OCI-LY7 (cell line): ENCODE measurements around the gene CRABP2. TPM values are rescaled to one million over a fixed set of nuclear protein-coding genes. Genes with fewer than 3 reads are reported as not detected.

Experiments
- BruUV-seq: library from RNA; stranded (reverse); fragments of 400-500 nt; replicated peaks from 2 replicates; lab custom pipeline; 2021; lab: Mats Ljungman, UMichigan
- CTCF ChIA-PET: fragments of 300-600 bp; sonication (Branson Sonifier 250); formaldehyde crosslinking; loops from one replicate; lab custom pipeline; 2022; ENCODE audit warnings: antibody characterized with exemption; ENCODE audit not compliant: unreplicated experiment; lab: Charles Lee
- POLR2A ChIA-PET: fragments of 300-600 bp; sonication (Branson Sonifier 250); formaldehyde crosslinking; loops from one replicate; lab custom pipeline; 2022; ENCODE audit warnings: antibody characterized with exemption; lab: Charles Lee
- DNase-seq: peaks from one replicate; pipeline ENCODE4 v3.0.0-alpha.2; 2015; ENCODE audit warnings: low spot score
- H2AFZ ChIP-seq: fragments of 200-600 bp; sonication (generic), shearing (Covaris generic); 2 replicates; pipeline ENCODE4 v1.6.1; 2014; ENCODE audit warnings: mild to moderate bottlenecking, antibody characterized with exemption, low read length, moderate library complexity
- H3K27ac ChIP-seq: fragments of 200-600 bp; sonication (generic); 2 replicates; pipeline ENCODE4 v1.5.1; 2014; ENCODE audit warnings: mixed run types, low read depth, mild to moderate bottlenecking, moderate library complexity, low read length, inconsistent platforms; ENCODE audit not compliant: poor library complexity, severe bottlenecking
- H3K36me3 ChIP-seq: fragments of 200-600 bp; sonication (generic); 2 replicates; pipeline ENCODE4 v1.6.1; 2014; ENCODE audit warnings: mild to moderate bottlenecking, antibody characterized with exemption, low read length, moderate library complexity, mixed read lengths; ENCODE audit not compliant: insufficient read depth
- H3K4me1 ChIP-seq: fragments of 200-600 bp; sonication (generic); 2 replicates; pipeline ENCODE4 v1.5.1; 2014; ENCODE audit warnings: mild to moderate bottlenecking, low read length; ENCODE audit not compliant: insufficient read depth, poor library complexity, severe bottlenecking
- H3K4me2 ChIP-seq: fragments of 200-600 bp; sonication (generic); 2 replicates; pipeline ENCODE4 v1.6.1; 2014; ENCODE audit warnings: mild to moderate bottlenecking, low read length
- H3K4me3 ChIP-seq: fragments of 200-600 bp; sonication (generic); 2 replicates; pipeline ENCODE4 v1.5.1; 2014; ENCODE audit warnings: mild to moderate bottlenecking, low read depth, low read length; ENCODE audit not compliant: poor library complexity, severe bottlenecking
- H3K79me2 ChIP-seq: fragments of 200-600 bp; sonication (generic); 2 replicates; pipeline ENCODE4 v1.6.1; 2016; ENCODE audit warnings: low read depth, mild to moderate bottlenecking, low read length, moderate library complexity, mixed read lengths; ENCODE audit not compliant: insufficient read depth
- H3K9me2 ChIP-seq: fragments of 200-600 bp; sonication (generic); 2 replicates; pipeline ENCODE4 v1.6.1; 2016; ENCODE audit warnings: mild to moderate bottlenecking, low read length, mixed read lengths; ENCODE audit not compliant: insufficient read depth
- H3K9me3 ChIP-seq: fragments of 200-600 bp; sonication (generic); 2 replicates; pipeline ENCODE4 v1.6.1; 2014; ENCODE audit warnings: mild to moderate bottlenecking, mixed run types, low read length, mixed read lengths
- H4K20me1 ChIP-seq: fragments of 200-600 bp; sonication (generic); 2 replicates; pipeline ENCODE4 v1.6.1; 2014; ENCODE audit warnings: mild to moderate bottlenecking, antibody characterized with exemption, low read length, moderate library complexity, mixed read lengths; ENCODE audit not compliant: insufficient read depth
- CTCF ChIP-seq: fragments of 200-600 bp; sonication (generic); conservative IDR thresholded peaks from 2 replicates; pipeline ENCODE4 v1.5.1; 2014; ENCODE audit warnings: mild to moderate bottlenecking, antibody characterized with exemption, low read length, moderate library complexity, mixed read lengths
- EZH2phosphoT487 ChIP-seq: fragments of 200-600 bp; sonication (generic); IDR thresholded peaks from 2 replicates; pipeline ENCODE4 v1.6.1; 2018; ENCODE audit warnings: low read depth, borderline replicate concordance, mild to moderate bottlenecking, mixed run types, antibody characterized with exemption, low read length, moderate library complexity, mixed read lengths
- intact Hi-C: fragments of 100-400 bp; cut with micrococcal nuclease; formaldehyde crosslinking; loops from one replicate; pipeline ENCODE4 v1.10.0; 2022; ENCODE audit not compliant: unreplicated experiment
- total RNA-seq, 2 experiments: library from RNA; depleted of rRNA in 1 of 2; stranded (reverse); fragments of >200 nt in 1 of 2; shearing (Covaris generic) in 1 of 2; gene quantifications; 2 replicates each; pipeline ENCODE4 v1.2.3, GENCODE V29; 2014 to 2022

Gene CRABP2
- total RNA-seq, 2 experiments from 2014 or later: 2.1 to 2.8 TPM

GRCh38 chr1:156666862-156667609 lies 38.3 kb downstream of the CRABP2 start:
- BruUV-seq: no TSS peak
- no peak for TF ChIP-seq EZH2phosphoT487
- no peak for TF ChIP-seq CTCF

DNA sequence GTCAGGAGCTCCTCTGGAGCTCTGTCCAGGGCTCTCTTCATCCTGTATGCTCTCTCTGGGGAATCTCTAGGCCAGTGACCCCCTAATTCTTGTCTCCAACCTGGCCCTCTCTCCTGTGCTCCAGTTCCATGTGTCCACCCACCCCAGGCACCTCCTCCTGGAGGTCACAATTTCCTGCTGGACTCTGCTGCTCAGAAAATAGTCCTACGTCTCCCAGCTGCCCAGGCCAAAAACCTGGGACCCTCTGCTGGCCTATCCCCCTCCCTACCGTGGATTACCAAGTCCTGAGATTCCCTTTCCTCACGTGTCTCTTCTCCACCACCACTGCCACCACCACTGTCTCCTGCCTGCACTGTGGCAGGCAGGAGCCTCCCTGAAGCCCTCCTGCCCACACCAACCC lies 39.8 kb downstream of the CRABP2 start:
- intact Hi-C loops: no loop called here
- H3K79me2 ChIP-seq: no peaks in the 10 kb centered on the region
- no peak overlapping the region for H2AFZ ChIP-seq
- H3K36me3 ChIP-seq: no peaks in the 10 kb centered on the region
- CTCF ChIA-PET: no interaction called here
- POLR2A ChIA-PET: no interaction called here
- no peak overlapping the region for H3K4me2 ChIP-seq
- H4K20me1 ChIP-seq: peaks cover 4% of the 10 kb centered on the region; the same call in 1 of the 2 replicates
- no peak overlapping the region for H3K4me3 ChIP-seq
- TF ChIP-seq EZH2phosphoT487 (no peak), CTCF (no peak)
- no peaks in the 10 kb centered on the region for H3K9me2 ChIP-seq
- H3K4me1 ChIP-seq: peaks cover 50% of the 10 kb centered on the region
- no peak overlapping the region for H3K27ac ChIP-seq
- H3K9me3 ChIP-seq: no peaks in the 10 kb centered on the region
- BruUV-seq: no TSS peak
- no peak for DNase-seq

More at GRCh38 chr1:156666862-156667609, 38.3 kb downstream of the CRABP2 start:
- H3K4me3 ChIP-seq: no peak overlapping the region
- H3K4me2 ChIP-seq: no peak overlapping the region
- no peak overlapping the region for H2AFZ ChIP-seq
- intact Hi-C loops: no loop called here
- CTCF ChIA-PET: no interaction called here
- DNase-seq: no peak
- H3K36me3 ChIP-seq: no peaks in the 10 kb centered on the region
- no peak overlapping the region for H3K27ac ChIP-seq
- H3K79me2 ChIP-seq: no peaks in the 10 kb centered on the region
- POLR2A ChIA-PET: no interaction called here
- no peaks in the 10 kb centered on the region for H3K9me2 ChIP-seq
- peaks cover 4% of the 10 kb centered on the region; the same call in 1 of the 2 replicates for H4K20me1 ChIP-seq
- no peaks in the 10 kb centered on the region for H3K9me3 ChIP-seq
- peaks cover 35% of the 10 kb centered on the region for H3K4me1 ChIP-seq

- TF ChIP-seq EZH2phosphoT487 (no peak), CTCF (no peak)
- ChIA-PET CTCF (no interaction called here), POLR2A (no interaction called here)
- H4K20me1 ChIP-seq: peaks cover 4% of the 10 kb centered on the region; the same call in 1 of the 2 replicates
- H3K4me3 ChIP-seq: no peak overlapping the region
- H3K4me1 ChIP-seq: peaks cover 56% of the 10 kb centered on the region
- peak overlapping the region; percentile 52 for H3K4me2 ChIP-seq
- intact Hi-C loops: no loop called here
- no peak for DNase-seq
- no TSS peak for BruUV-seq
- no peak overlapping the region for H3K27ac ChIP-seq
- H3K79me2 ChIP-seq: no peaks in the 10 kb centered on the region
- no peaks in the 10 kb centered on the region for H3K36me3 ChIP-seq
- no peaks in the 10 kb centered on the region for H3K9me2 ChIP-seq
- H3K9me3 ChIP-seq: no peaks in the 10 kb centered on the region
- no peak overlapping the region for H2AFZ ChIP-seq
These were observed 40.5 kb downstream of the CRABP2 start for GRCh38 chr1:156664767-156665411.
